ENCODE data around the gene ATRX.

DNA sequence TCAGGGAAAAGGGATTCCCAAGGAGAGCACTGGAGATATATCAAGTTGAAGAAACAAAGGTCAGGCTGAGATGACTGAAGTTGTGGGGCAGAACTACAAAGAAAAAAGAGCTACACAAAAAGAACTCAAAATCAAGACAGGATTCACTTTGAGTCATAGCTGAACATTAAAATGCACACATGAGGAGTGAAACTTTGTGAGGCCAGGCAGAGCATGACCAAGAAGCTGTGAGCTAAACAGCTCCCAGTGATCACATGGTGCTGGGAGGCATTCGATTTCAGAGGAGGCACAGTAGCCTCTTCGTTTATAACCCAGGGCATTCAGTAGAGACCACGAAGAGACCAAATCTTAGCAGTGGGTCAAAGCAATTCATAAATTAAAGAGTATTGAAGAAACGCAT lies 145.3 kb downstream of the ATRX start:
- TF ChIP-seq, protein P1, sequence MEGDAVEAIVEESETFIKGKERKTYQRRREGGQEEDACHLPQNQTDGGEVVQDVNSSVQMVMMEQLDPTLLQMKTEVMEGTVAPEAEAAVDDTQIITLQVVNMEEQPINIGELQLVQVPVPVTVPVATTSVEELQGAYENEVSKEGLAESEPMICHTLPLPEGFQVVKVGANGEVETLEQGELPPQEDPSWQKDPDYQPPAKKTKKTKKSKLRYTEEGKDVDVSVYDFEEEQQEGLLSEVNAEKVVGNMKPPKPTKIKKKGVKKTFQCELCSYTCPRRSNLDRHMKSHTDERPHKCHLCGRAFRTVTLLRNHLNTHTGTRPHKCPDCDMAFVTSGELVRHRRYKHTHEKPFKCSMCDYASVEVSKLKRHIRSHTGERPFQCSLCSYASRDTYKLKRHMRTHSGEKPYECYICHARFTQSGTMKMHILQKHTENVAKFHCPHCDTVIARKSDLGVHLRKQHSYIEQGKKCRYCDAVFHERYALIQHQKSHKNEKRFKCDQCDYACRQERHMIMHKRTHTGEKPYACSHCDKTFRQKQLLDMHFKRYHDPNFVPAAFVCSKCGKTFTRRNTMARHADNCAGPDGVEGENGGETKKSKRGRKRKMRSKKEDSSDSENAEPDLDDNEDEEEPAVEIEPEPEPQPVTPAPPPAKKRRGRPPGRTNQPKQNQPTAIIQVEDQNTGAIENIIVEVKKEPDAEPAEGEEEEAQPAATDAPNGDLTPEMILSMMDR (IDR thresholded peaks at IDR 0.05; ENCODE audit: insufficient read depth, low read length): no peak
- TF ChIP-seq, protein P2, sequence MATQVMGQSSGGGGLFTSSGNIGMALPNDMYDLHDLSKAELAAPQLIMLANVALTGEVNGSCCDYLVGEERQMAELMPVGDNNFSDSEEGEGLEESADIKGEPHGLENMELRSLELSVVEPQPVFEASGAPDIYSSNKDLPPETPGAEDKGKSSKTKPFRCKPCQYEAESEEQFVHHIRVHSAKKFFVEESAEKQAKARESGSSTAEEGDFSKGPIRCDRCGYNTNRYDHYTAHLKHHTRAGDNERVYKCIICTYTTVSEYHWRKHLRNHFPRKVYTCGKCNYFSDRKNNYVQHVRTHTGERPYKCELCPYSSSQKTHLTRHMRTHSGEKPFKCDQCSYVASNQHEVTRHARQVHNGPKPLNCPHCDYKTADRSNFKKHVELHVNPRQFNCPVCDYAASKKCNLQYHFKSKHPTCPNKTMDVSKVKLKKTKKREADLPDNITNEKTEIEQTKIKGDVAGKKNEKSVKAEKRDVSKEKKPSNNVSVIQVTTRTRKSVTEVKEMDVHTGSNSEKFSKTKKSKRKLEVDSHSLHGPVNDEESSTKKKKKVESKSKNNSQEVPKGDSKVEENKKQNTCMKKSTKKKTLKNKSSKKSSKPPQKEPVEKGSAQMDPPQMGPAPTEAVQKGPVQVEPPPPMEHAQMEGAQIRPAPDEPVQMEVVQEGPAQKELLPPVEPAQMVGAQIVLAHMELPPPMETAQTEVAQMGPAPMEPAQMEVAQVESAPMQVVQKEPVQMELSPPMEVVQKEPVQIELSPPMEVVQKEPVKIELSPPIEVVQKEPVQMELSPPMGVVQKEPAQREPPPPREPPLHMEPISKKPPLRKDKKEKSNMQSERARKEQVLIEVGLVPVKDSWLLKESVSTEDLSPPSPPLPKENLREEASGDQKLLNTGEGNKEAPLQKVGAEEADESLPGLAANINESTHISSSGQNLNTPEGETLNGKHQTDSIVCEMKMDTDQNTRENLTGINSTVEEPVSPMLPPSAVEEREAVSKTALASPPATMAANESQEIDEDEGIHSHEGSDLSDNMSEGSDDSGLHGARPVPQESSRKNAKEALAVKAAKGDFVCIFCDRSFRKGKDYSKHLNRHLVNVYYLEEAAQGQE (IDR thresholded peaks at IDR 0.05; ENCODE audit: insufficient replicate concordance, low read depth): no peak
- TF ChIP-seq POLR2AphosphoS5 (IDR thresholded peaks at IDR 0.05; ENCODE audit: low read depth): no peak
- TF ChIP-seq GABPA (IDR thresholded peaks at IDR 0.05; ENCODE audit: low read depth): no peak

Measured in HL-60 (cell line).